ENCODE data around the gene CRYBB1. TPM values are rescaled to one million over a fixed set of nuclear protein-coding genes. Genes with fewer than 3 reads are reported as not detected.
A peak's percentile ranks its signal among the peaks of the same experiment; 100 is the strongest.

The CRYBB1 gene
- total RNA-seq, 4 donors from 2014 or later = 1.1 to 6.4 TPM; not detected in 2

GRCh38 chr22:26584010-26584409 lies 33.8 kb downstream of the CRYBB1 start:
- H3K36me3 ChIP-seq = no peaks in the 10 kb centered on the region
- WGBS, 2 donors (ENCODE audit: low coverage in 1 of 2) = 71 to 100% methylated on average over 2 to 4 of the region's 4 CpGs
- intact Hi-C loops (cut with DNase I; ENCODE audit: low total_unique reads) = no loop called here

GRCh38 chr22:26581633-26582168 lies 36.1 kb downstream of the CRYBB1 start:
- Histone ChIP-seq H3K4me3 (no peak overlapping the region), H3K27ac (no peak overlapping the region), H3K27me3 (no peaks in the 10 kb centered on the region), H3K36me3 (no peaks in the 10 kb centered on the region), H3K4me1 (peaks cover 0 to 22% (median under 1%) of the 10 kb centered on the region in 4 donors), H3K9me3 (no peaks in the 10 kb centered on the region)
- no peak for TF ChIP-seq POLR2AphosphoS5 (IDR thresholded peaks at IDR 0.05)
- in situ Hi-C loops (cut with MboI; ENCODE audit: low pct_ligation_motif_present in 1 of 4, low pct_unique_long_range_greater_than_20kb in 1 of 4, low sequenced_read_pairs in 3 of 4) = no loop called here
- WGBS, 2 donors (ENCODE audit: low coverage in 1 of 2) = 93 to 98% methylated on average over 3 to 8 of the region's 8 CpGs
- intact Hi-C loops (cut with DNase I; ENCODE audit: low total_unique reads) = no loop called here
- DNase-seq = no peak

More at GRCh38 chr22:26584010-26584409, 33.8 kb downstream of the CRYBB1 start:
- Histone ChIP-seq H3K4me1 (peaks cover 0 to 30% (median 3%) of the 10 kb centered on the region in 4 donors), H3K4me3 (no peak overlapping the region), H3K27ac (no peak overlapping the region), H3K27me3 (no peaks in the 10 kb centered on the region), H3K9me3 (no peaks in the 10 kb centered on the region)
- no peak for DNase-seq
- TF ChIP-seq EP300 (IDR thresholded peaks at IDR 0.05; ENCODE audit: low read depth) (no peak), CTCF (IDR thresholded peaks at IDR 0.05) (no peak), POLR2AphosphoS5 (IDR thresholded peaks at IDR 0.05) (no peak)
- in situ Hi-C loops (cut with MboI; ENCODE audit: low pct_ligation_motif_present in 1 of 4, low pct_unique_long_range_greater_than_20kb in 1 of 4, low sequenced_read_pairs in 3 of 4) = no loop called here

GRCh38 chr22:26581026-26581425 lies 36.8 kb downstream of the CRYBB1 start:
- no peaks in the 10 kb centered on the region for H3K36me3 ChIP-seq
- TF ChIP-seq POLR2A (IDR thresholded peaks at IDR 0.05) = no peak
- no peak for TF ChIP-seq POLR2AphosphoS5 (IDR thresholded peaks at IDR 0.05)
- TF ChIP-seq EP300 (IDR thresholded peaks at IDR 0.05; ENCODE audit: low read depth) = no peak
- TF ChIP-seq CTCF (IDR thresholded peaks at IDR 0.05) = no peak
- intact Hi-C loops (cut with DNase I; ENCODE audit: low total_unique reads) (no loop called here), in situ Hi-C loops (cut with MboI; ENCODE audit: low pct_ligation_motif_present in 1 of 4, low pct_unique_long_range_greater_than_20kb in 1 of 4, low sequenced_read_pairs in 3 of 4) (no loop called here)
- DNase-seq = no peak
- WGBS, 2 donors (ENCODE audit: low coverage in 1 of 2) = 0% methylated on average over 1 of the region's 1 CpG; no CpG with 5 or more reads in 1 of the 2 donors
- no peaks in the 10 kb centered on the region for H3K27me3 ChIP-seq
- no peak overlapping the region for H3K27ac ChIP-seq
- H3K9me3 ChIP-seq = no peaks in the 10 kb centered on the region
- no peak overlapping the region for H3K4me3 ChIP-seq
- H3K4me1 ChIP-seq = peaks cover 0 to 15% (median 0%) of the 10 kb centered on the region in 4 donors

GRCh38 chr22:26580240-26580962 lies 37.4 kb downstream of the CRYBB1 start:
- Histone ChIP-seq H3K9me3 (no peaks in the 10 kb centered on the region), H3K36me3 (no peaks in the 10 kb centered on the region), H3K27me3 (no peaks in the 10 kb centered on the region), H3K4me3 (no peak overlapping the region), H3K4me1 (peaks cover 0 to 14% (median 0%) of the 10 kb centered on the region in 4 donors), H3K27ac (peak overlapping the region in 1 of 4 donors; percentile 30)
- DNase-seq = no peak
- intact Hi-C loops (cut with DNase I; ENCODE audit: low total_unique reads) = no loop called here
- no peak for TF ChIP-seq CTCF (IDR thresholded peaks at IDR 0.05)
- no peak for TF ChIP-seq EP300 (IDR thresholded peaks at IDR 0.05; ENCODE audit: low read depth)
- no peak for TF ChIP-seq POLR2AphosphoS5 (IDR thresholded peaks at IDR 0.05)
- no peak for TF ChIP-seq POLR2A (IDR thresholded peaks at IDR 0.05)
- WGBS, 2 donors (ENCODE audit: low coverage in 1 of 2) = 81 to 84% methylated on average over 9 to 13 of the region's 13 CpGs
- in situ Hi-C loops (cut with MboI; ENCODE audit: low pct_ligation_motif_present in 1 of 4, low pct_unique_long_range_greater_than_20kb in 1 of 4, low sequenced_read_pairs in 3 of 4) = no loop called here

All from transverse colon (tissue), 4 donors.